T-helper 1 cell (primary cell): ENCODE data around the gene TMEFF1.
A peak's percentile ranks its signal among the peaks of the same experiment; 100 is the strongest.
"Not testable (repeated sequence)": the region's sequence is repeated elsewhere in the genome, so short reads cannot be mapped to it uniquely, and the experiment has no call there.

Source experiments
- DNase-seq, 5 donors: peaks; one replicate each; pipeline ENCODE4 v3.0.0-alpha.2; 2012 to 2020

The TMEFF1 gene

GRCh38 chr9:100492952-100493351, 20.0 kb downstream of the TMEFF1 start:
- DNase-seq, result no peak

- no peak for DNase-seq
These were observed 25.6 kb downstream of the TMEFF1 start for GRCh38 chr9:100498592-100498991.

GRCh38 chr9:100499460-100499859, 26.5 kb downstream of the TMEFF1 start:
- no peak for DNase-seq

- no peak for DNase-seq
These were observed 26.9 kb downstream of the TMEFF1 start for GRCh38 chr9:100499866-100500265.

- DNase-seq, result peak; percentile 14 to 47 (median 22)
These were observed 32.7 kb downstream of the TMEFF1 start for GRCh38 chr9:100505564-100506159.

- not testable (repeated sequence) for DNase-seq
These were observed 34.4 kb downstream of the TMEFF1 start for GRCh38 chr9:100507350-100507749.

GRCh38 chr9:100511205-100511604, 38.3 kb downstream of the TMEFF1 start:
- no peak for DNase-seq

GRCh38 chr9:100515578-100516494, 42.9 kb downstream of the TMEFF1 start:
- no peak for DNase-seq

- no peak for DNase-seq
These were observed 48.3 kb downstream of the TMEFF1 start for GRCh38 chr9:100521282-100521681.

- DNase-seq, result no peak
These were observed 52.6 kb downstream of the TMEFF1 start for GRCh38 chr9:100525563-100525962.

GRCh38 chr9:100527180-100527794, 54.3 kb downstream of the TMEFF1 start:
- not testable (repeated sequence) for DNase-seq

- no peak for DNase-seq
These were observed 61.5 kb downstream of the TMEFF1 start for GRCh38 chr9:100534401-100534800.

- DNase-seq, result no peak
These were observed 67.4 kb downstream of the TMEFF1 start for GRCh38 chr9:100540327-100540726.

GRCh38 chr9:100549048-100549447, 76.1 kb downstream of the TMEFF1 start:
- no peak for DNase-seq

- DNase-seq, result no peak
These were observed 82.0 kb downstream of the TMEFF1 start for GRCh38 chr9:100554935-100555401.

GRCh38 chr9:100555471-100555870, 82.5 kb downstream of the TMEFF1 start:
- DNase-seq, result no peak

GRCh38 chr9:100557053-100557452, 84.1 kb downstream of the TMEFF1 start:
- DNase-seq, result no peak

- DNase-seq, result no peak
These were observed 88.3 kb downstream of the TMEFF1 start for GRCh38 chr9:100561256-100561655.

GRCh38 chr9:100567856-100568255, 94.9 kb downstream of the TMEFF1 start:
- DNase-seq, result no peak

- no peak for DNase-seq
These were observed 100.8 kb downstream of the TMEFF1 start for GRCh38 chr9:100573655-100574260.

GRCh38 chr9:100575006-100575405, 102.1 kb downstream of the TMEFF1 start:
- no peak for DNase-seq

- DNase-seq, result no peak
These were observed 102.9 kb downstream of the TMEFF1 start for GRCh38 chr9:100575765-100576386.
